Fibroblast of lung (primary cell): ENCODE results near the gene ARHGEF10L. TPM values are rescaled to one million over a fixed set of nuclear protein-coding genes. Genes with fewer than 3 reads are reported as not detected.

Experiments used
- DNase-seq, 2 donors: peaks; one replicate each; pipeline versions ENCODE4 v3.0.0 to v3.0.0-alpha.2; 2010; ENCODE audit warnings: low read depth in 2 of 2
- H2AFZ ChIP-seq: 2 replicates; pipeline ENCODE4 v1.5.1; 2012; ENCODE audit warnings: low read length, control low read depth, inconsistent platforms
- H3K27ac ChIP-seq: 2 replicates; pipeline ENCODE4 v1.5.1; 2011; ENCODE audit warnings: low read length, control low read depth; ENCODE audit not compliant: insufficient read depth
- H3K27me3 ChIP-seq: 2 replicates; pipeline ENCODE4 v1.5.1; 2011; ENCODE audit warnings: mild to moderate bottlenecking, low read length; ENCODE audit not compliant: control insufficient read depth, insufficient read depth
- H3K36me3 ChIP-seq: 2 replicates; pipeline ENCODE4 v1.5.1; 2011; ENCODE audit warnings: low read length; ENCODE audit not compliant: control insufficient read depth, insufficient read depth
- H3K4me1 ChIP-seq: 2 replicates; pipeline ENCODE4 v1.5.1; 2011; ENCODE audit warnings: low read length; ENCODE audit not compliant: control insufficient read depth, insufficient read depth; ENCODE audit errors: extremely low read depth
- H3K4me2 ChIP-seq: 2 replicates; pipeline ENCODE4 v1.5.1; 2011; ENCODE audit warnings: low read length, control low read depth; ENCODE audit not compliant: insufficient read depth; ENCODE audit errors: extremely low read depth
- H3K4me3 ChIP-seq, 4 experiments: fragments of 200-600 bp in 1 of 4; sonication (generic) in 1 of 4; replicated peaks in 1 of 4; 2 replicates each; pipeline ENCODE4 v1.5.1; 2011 to 2016; ENCODE audit warnings: low read length in 4 of 4, low read depth in 3 of 4, mild to moderate bottlenecking in 3 of 4, control low read depth in 2 of 4, inconsistent platforms in 1 of 4, mixed read lengths in 1 of 4; ENCODE audit not compliant: insufficient read depth in 1 of 4; ENCODE audit errors: control extremely low read depth in 1 of 4
- H3K79me2 ChIP-seq: 2 replicates; pipeline ENCODE4 v1.5.1; 2012; ENCODE audit warnings: mild to moderate bottlenecking, low read length, inconsistent platforms; ENCODE audit not compliant: control insufficient read depth, insufficient read depth
- H3K9ac ChIP-seq: 2 replicates; pipeline ENCODE4 v1.5.1; 2011; ENCODE audit warnings: mild to moderate bottlenecking, low read length, control low read depth; ENCODE audit not compliant: insufficient read depth
- H3K9me3 ChIP-seq: 2 replicates; pipeline ENCODE4 v1.5.1; 2012; ENCODE audit warnings: low read depth, low read length; ENCODE audit not compliant: control insufficient read depth, insufficient read depth
- H4K20me1 ChIP-seq: 2 replicates; pipeline ENCODE4 v1.5.1; 2011; ENCODE audit warnings: low read length; ENCODE audit not compliant: control insufficient read depth, insufficient read depth; ENCODE audit errors: extremely low read depth
- EZH2 ChIP-seq: IDR thresholded peaks from 2 replicates; pipeline ENCODE4 v1.5.1; 2012; ENCODE audit warnings: low read length, control low read depth, mild to moderate bottlenecking; ENCODE audit errors: missing control alignments
- polyA plus RNA-seq, 2 donors: library from polyadenylated mRNA; depleted of rRNA in 1 of 2; stranded (reverse) in 1 of 2; unstranded in 1 of 2; fragments of >200 nt; gene quantifications; 2 replicates each; pipeline ENCODE4 v1.2.1, GENCODE V29; 2011 to 2012; ENCODE audit warnings: missing spikeins in 1 of 2
- total RNA-seq: library from RNA; depleted of rRNA; stranded (reverse); fragments of >200 nt; gene quantifications from 2 replicates; pipeline ENCODE4 v1.2.1, GENCODE V29; 2014
- TF ChIP-seq, protein P1 (sequence below), 2 donors: IDR thresholded peaks in 1 of 2; conservative IDR thresholded peaks in 1 of 2; 1 replicate in 1 of 2; 2 replicates in 1 of 2; pipeline ENCODE4 v1.5.1; 2011 to 2012; ENCODE audit warnings: low read length in 2 of 2, control low read depth in 1 of 2, inconsistent platforms in 1 of 2, low read depth in 1 of 2, mild to moderate bottlenecking in 1 of 2

ARHGEF10L gene
- total and polyA plus RNA-seq, 2 donors (not counting 1 experiment from before 2014, with no cell fraction given) = 11.2 to 24.3 TPM

DNA sequence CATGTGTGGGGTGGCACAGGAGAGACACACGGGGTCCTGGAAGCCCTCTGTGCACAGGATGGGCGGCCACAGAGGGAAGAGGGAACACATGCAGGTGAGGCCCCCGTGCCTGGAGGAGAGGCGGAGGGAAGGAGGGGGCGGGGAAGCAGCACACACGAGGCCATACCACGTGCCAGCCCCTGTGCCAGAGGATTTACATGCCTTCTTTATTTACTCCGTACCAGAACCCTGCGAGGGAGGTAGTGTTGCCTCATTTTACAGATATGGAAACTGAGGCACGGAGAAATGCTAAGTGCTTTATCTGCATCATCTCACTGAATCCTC is 56.1 kb downstream of the ARHGEF10L start:
- H3K79me2 ChIP-seq = no peaks in the 10 kb centered on the region
- H2AFZ ChIP-seq = no peak overlapping the region
- no peak for DNase-seq
- no peaks in the 10 kb centered on the region for H3K4me1 ChIP-seq
- H3K27ac ChIP-seq = no peak overlapping the region
- H3K4me2 ChIP-seq = no peak overlapping the region
- H3K27me3 ChIP-seq = no peaks in the 10 kb centered on the region
- H3K36me3 ChIP-seq = no peaks in the 10 kb centered on the region
- no peaks in the 10 kb centered on the region for H3K9me3 ChIP-seq
- TF ChIP-seq, protein P1, sequence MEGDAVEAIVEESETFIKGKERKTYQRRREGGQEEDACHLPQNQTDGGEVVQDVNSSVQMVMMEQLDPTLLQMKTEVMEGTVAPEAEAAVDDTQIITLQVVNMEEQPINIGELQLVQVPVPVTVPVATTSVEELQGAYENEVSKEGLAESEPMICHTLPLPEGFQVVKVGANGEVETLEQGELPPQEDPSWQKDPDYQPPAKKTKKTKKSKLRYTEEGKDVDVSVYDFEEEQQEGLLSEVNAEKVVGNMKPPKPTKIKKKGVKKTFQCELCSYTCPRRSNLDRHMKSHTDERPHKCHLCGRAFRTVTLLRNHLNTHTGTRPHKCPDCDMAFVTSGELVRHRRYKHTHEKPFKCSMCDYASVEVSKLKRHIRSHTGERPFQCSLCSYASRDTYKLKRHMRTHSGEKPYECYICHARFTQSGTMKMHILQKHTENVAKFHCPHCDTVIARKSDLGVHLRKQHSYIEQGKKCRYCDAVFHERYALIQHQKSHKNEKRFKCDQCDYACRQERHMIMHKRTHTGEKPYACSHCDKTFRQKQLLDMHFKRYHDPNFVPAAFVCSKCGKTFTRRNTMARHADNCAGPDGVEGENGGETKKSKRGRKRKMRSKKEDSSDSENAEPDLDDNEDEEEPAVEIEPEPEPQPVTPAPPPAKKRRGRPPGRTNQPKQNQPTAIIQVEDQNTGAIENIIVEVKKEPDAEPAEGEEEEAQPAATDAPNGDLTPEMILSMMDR (conservative IDR thresholded peaks at IDR 0.05 in 1 of 2, IDR thresholded peaks at IDR 0.05 in 1 of 2; ENCODE audit: low read depth in 1 of 2, low read length in 2 of 2) = no peak
- TF ChIP-seq EZH2 = no peak
- H4K20me1 ChIP-seq = no peaks in the 10 kb centered on the region
- H3K9ac ChIP-seq = no peak overlapping the region
- H3K4me3 ChIP-seq = no peak overlapping the region

- Histone ChIP-seq H3K4me1 (no peaks in the 10 kb centered on the region), H3K9me3 (no peaks in the 10 kb centered on the region), H3K4me3 (no peak overlapping the region), H2AFZ (no peak overlapping the region), H3K27ac (no peak overlapping the region), H3K79me2 (no peaks in the 10 kb centered on the region), H4K20me1 (no peaks in the 10 kb centered on the region), H3K36me3 (no peaks in the 10 kb centered on the region), H3K27me3 (no peaks in the 10 kb centered on the region), H3K9ac (no peak overlapping the region), H3K4me2 (no peak overlapping the region)
- DNase-seq = no peak
- TF ChIP-seq EZH2 = no peak
- TF ChIP-seq, protein P1 (conservative IDR thresholded peaks at IDR 0.05 in 1 of 2, IDR thresholded peaks at IDR 0.05 in 1 of 2; ENCODE audit: low read depth in 1 of 2, low read length in 2 of 2) = no peak
Measured at GRCh38 chr1:17596186-17596585, 56.7 kb downstream of the ARHGEF10L start.

- Histone ChIP-seq H4K20me1 (no peaks in the 10 kb centered on the region), H3K4me1 (no peaks in the 10 kb centered on the region), H3K4me3 (no peak overlapping the region), H3K9me3 (no peaks in the 10 kb centered on the region), H3K27me3 (no peaks in the 10 kb centered on the region), H3K4me2 (no peak overlapping the region), H3K9ac (no peak overlapping the region), H3K36me3 (no peaks in the 10 kb centered on the region), H3K27ac (no peak overlapping the region), H2AFZ (no peak overlapping the region), H3K79me2 (no peaks in the 10 kb centered on the region)
- TF ChIP-seq EZH2 = no peak
- TF ChIP-seq, protein P1 (conservative IDR thresholded peaks at IDR 0.05 in 1 of 2, IDR thresholded peaks at IDR 0.05 in 1 of 2; ENCODE audit: low read depth in 1 of 2, low read length in 2 of 2) = no peak
- no peak for DNase-seq
Measured at GRCh38 chr1:17596651-17597509, 57.4 kb downstream of the ARHGEF10L start.
